ENCODE data around the gene DLX6.

Gene DLX6

DNA sequence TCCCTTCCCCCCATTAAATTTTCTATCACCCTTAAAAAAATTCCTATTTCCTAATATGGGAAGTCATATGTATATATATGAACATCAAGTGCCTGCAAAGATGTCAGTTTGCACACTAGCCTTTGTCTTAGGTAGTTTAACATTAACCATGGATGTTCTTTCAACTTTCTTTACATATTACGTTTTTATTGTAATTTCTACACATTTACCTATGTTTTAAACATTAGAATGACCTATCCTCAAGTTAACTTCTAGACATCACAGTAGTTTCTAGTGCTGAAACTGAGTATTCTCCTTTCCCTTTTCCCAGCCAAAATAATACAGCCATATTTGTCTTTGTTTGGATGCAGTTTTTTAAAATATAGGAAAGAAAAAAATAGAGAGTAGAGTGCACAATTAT is 5.8 kb downstream of the DLX6 start:
- DNase-seq (no peak), ATAC-seq (ENCODE audit: insufficient read depth, low read depth) (no peak)
- Histone ChIP-seq H3K79me2 (ENCODE audit: insufficient read depth, low read length) (no peaks in the 10 kb centered on the region), H3K36me3 (ENCODE audit: insufficient read depth, low read length) (no peaks in the 10 kb centered on the region), H3K27ac (ENCODE audit: low read length) (no peak overlapping the region), H2AFZ (ENCODE audit: low read depth, low read length) (no peak overlapping the region), H4K20me1 (ENCODE audit: insufficient read depth, low read length) (no peaks in the 10 kb centered on the region), H3K4me1 (ENCODE audit: insufficient read depth, low read length) (no peaks in the 10 kb centered on the region), H3K4me3 (ENCODE audit: low read depth in 1 of 2, low read length in 2 of 2) (no peak overlapping the region), H3K4me2 (ENCODE audit: insufficient read depth, low read length) (no peak overlapping the region), H3K27me3 (ENCODE audit: insufficient read depth, low read length, poor library complexity) (peaks cover 5% of the 10 kb centered on the region), H3K9me3 (ENCODE audit: insufficient read depth, low read length, severe bottlenecking) (no peaks in the 10 kb centered on the region), H3K9ac (ENCODE audit: low read depth, low read length) (no peak overlapping the region)
- TF ChIP-seq CTCF (IDR thresholded peaks at IDR 0.05; ENCODE audit: borderline replicate concordance, extremely low read depth, low read length, poor library complexity, severe bottlenecking) = no peak
- TF ChIP-seq EZH2 (IDR thresholded peaks at IDR 0.05; ENCODE audit: borderline replicate concordance, low read depth, low read length, severe bottlenecking) = no peak

GRCh38 chr7:97011536-97012364 is 6.4 kb downstream of the DLX6 start:
- Histone ChIP-seq H3K27ac (ENCODE audit: low read length) (no peak overlapping the region), H3K9ac (ENCODE audit: low read depth, low read length) (no peak overlapping the region)
- TF ChIP-seq CTCF (IDR thresholded peaks at IDR 0.05; ENCODE audit: borderline replicate concordance, extremely low read depth, low read length, poor library complexity, severe bottlenecking) = no peak
- TF ChIP-seq EZH2 (IDR thresholded peaks at IDR 0.05; ENCODE audit: borderline replicate concordance, low read depth, low read length, severe bottlenecking) = no peak

GRCh38 chr7:97012365-97013133 is 7.2 kb downstream of the DLX6 start:
- TF ChIP-seq CTCF (IDR thresholded peaks at IDR 0.05; ENCODE audit: borderline replicate concordance, extremely low read depth, low read length, poor library complexity, severe bottlenecking) (no peak), EZH2 (IDR thresholded peaks at IDR 0.05; ENCODE audit: borderline replicate concordance, low read depth, low read length, severe bottlenecking) (no peak)
- H3K36me3 ChIP-seq (ENCODE audit: insufficient read depth, low read length) = no peaks in the 10 kb centered on the region
- H3K4me2 ChIP-seq (ENCODE audit: insufficient read depth, low read length) = no peak overlapping the region
- H2AFZ ChIP-seq (ENCODE audit: low read depth, low read length) = no peak overlapping the region
- H3K9me3 ChIP-seq (ENCODE audit: insufficient read depth, low read length, severe bottlenecking) = no peaks in the 10 kb centered on the region
- H3K27ac ChIP-seq (ENCODE audit: low read length) = no peak overlapping the region
- no peaks in the 10 kb centered on the region for H3K79me2 ChIP-seq (ENCODE audit: insufficient read depth, low read length)
- H3K27me3 ChIP-seq (ENCODE audit: insufficient read depth, low read length, poor library complexity) = peaks cover 5% of the 10 kb centered on the region
- no peak overlapping the region for H3K4me3 ChIP-seq (ENCODE audit: low read depth in 1 of 2, low read length in 2 of 2)
- DNase-seq (no peak), ATAC-seq (ENCODE audit: insufficient read depth, low read depth) (no peak)
- H3K4me1 ChIP-seq (ENCODE audit: insufficient read depth, low read length) = no peaks in the 10 kb centered on the region
- H3K9ac ChIP-seq (ENCODE audit: low read depth, low read length) = no peak overlapping the region
- H4K20me1 ChIP-seq (ENCODE audit: insufficient read depth, low read length) = no peaks in the 10 kb centered on the region

More at GRCh38 chr7:97011536-97012364, 6.4 kb downstream of the DLX6 start:
- Histone ChIP-seq H3K9me3 (ENCODE audit: insufficient read depth, low read length, severe bottlenecking) (no peaks in the 10 kb centered on the region), H3K36me3 (ENCODE audit: insufficient read depth, low read length) (no peaks in the 10 kb centered on the region), H3K79me2 (ENCODE audit: insufficient read depth, low read length) (no peaks in the 10 kb centered on the region), H4K20me1 (ENCODE audit: insufficient read depth, low read length) (no peaks in the 10 kb centered on the region), H3K4me3 (ENCODE audit: low read depth in 1 of 2, low read length in 2 of 2) (no peak overlapping the region), H3K4me1 (ENCODE audit: insufficient read depth, low read length) (no peaks in the 10 kb centered on the region), H3K27me3 (ENCODE audit: insufficient read depth, low read length, poor library complexity) (peaks cover 5% of the 10 kb centered on the region), H3K4me2 (ENCODE audit: insufficient read depth, low read length) (no peak overlapping the region), H2AFZ (ENCODE audit: low read depth, low read length) (no peak overlapping the region)
- DNase-seq (no peak), ATAC-seq (ENCODE audit: insufficient read depth, low read depth) (no peak)

Measured in DND-41 (cell line).